Stimulated activated CD4-positive, alpha-beta T cell treated with anti-CD3 and anti-CD28 coated beads, Interleukin-15, amount 100 ng/mL, for 48 hours (primary cell): ENCODE results near the gene TLK2.
A peak's percentile ranks its signal among the peaks of the same experiment; 100 is the strongest.

Experiments used
- DNase-seq, 2 donors: peaks; one replicate each; pipeline ENCODE4 v3.0.0-alpha.2; 2020; ENCODE audit warnings: low read depth in 2 of 2

The TLK2 gene

DNA sequence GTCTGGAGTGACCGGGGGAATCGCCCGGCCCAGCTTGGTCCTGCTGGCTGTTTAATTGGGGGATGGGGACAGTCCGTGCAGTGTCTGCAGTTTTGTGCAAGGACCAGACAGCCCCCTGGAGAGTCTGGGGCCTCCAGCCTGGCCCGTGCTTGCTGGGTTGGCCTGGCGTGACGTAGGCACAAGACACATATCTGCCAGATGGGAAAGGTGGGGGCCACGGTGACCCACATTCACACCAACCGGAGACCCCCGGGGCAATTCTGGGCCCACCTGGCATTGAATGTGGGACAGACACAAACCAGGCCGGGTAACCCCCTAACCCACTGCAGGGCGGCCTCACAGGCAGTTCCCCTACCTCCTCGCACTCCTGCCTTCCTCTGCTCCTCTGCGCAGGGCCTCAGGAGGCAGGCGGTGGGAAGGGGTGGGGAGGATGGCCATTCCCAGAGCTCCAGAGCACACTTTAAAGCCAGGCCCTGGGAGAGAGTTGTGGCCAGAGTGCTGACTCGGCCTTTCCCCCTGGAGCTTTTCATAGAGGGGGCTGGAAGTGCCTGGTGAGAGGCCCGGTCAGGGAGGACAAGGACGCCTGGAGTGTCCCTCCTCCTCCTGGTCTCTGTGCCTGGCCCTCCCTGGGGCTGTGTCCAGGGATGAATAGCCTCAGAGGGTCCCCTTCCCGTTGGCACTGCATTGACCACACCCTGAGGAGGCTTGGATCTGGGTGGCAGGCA is 150.4 kb downstream of the TLK2 start:
- DNase-seq = no peak

DNA sequence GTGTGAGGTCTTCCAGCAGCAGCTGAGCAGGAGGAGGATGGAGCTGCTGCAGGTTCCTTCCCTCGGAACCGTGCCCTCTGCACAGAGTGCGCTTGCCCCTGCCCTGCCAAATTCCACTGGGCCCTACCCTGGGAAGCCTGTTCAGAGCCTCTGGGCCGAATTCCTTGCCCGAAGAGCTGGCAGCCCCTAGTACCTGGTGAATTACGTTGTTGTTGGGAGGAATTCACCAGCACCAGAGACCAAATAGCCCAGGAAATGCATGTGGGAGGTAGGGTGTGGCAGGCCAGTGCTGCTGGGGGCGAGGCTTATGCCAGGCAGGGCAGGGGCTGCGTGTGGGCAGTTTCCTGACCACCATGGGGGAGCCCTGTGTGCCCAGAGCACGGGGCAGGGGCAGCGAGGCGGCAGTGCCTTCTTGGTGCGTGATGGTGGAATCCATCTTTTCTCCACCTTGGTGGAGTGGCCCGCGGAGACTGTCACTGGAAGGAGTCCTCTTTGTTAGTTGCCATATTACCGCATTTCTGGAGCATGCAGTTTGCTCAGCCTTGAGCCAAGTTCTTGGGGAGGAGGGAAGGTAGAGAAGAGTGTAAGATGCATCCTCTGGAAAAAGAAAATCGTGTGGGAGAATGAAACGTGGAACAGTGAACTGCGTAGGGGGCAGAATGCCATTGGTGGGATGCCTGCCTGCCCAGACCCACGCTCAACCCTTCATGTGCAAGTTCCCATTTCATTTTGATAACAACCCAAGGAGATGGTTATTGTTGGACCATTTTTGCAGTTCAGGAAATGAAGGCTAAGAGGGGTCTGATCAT is 151.1 kb downstream of the TLK2 start:
- DNase-seq = no peak

DNA sequence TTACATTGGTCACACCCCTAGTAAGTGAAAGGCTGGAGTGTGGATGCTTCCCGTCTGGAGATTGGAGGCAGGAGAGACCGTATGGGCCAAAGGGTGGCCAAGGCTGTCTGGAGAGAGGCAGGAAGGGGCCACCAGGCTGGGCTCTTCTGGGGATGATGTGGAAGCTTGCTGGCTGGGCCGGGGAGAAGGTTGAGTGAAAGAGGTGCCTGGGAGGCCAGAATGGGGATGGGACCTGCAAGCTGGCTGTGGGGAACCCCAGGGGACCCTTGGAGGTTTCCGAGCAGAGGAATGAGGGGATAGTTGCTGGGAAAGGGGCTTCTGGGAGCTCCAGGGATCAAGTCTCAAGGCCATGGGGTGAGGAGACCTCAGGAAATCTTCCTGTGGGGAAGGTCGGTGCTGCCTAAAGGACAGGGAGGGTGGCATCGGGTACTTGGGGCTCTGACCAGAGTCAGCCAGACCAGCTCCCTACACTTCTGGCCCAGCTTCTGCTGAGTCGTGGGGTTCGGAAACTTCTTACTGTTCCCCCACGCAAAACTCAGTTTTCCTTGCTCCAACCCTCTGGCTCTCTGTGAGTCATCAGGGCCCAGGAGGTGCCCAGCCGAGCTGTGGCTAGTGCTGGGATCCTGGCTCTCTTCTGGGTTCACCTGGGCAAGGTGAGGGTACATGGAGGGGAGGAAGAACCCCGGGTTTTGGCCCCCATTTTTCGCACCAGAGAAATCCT is 151.9 kb downstream of the TLK2 start:
- no peak for DNase-seq

DNA sequence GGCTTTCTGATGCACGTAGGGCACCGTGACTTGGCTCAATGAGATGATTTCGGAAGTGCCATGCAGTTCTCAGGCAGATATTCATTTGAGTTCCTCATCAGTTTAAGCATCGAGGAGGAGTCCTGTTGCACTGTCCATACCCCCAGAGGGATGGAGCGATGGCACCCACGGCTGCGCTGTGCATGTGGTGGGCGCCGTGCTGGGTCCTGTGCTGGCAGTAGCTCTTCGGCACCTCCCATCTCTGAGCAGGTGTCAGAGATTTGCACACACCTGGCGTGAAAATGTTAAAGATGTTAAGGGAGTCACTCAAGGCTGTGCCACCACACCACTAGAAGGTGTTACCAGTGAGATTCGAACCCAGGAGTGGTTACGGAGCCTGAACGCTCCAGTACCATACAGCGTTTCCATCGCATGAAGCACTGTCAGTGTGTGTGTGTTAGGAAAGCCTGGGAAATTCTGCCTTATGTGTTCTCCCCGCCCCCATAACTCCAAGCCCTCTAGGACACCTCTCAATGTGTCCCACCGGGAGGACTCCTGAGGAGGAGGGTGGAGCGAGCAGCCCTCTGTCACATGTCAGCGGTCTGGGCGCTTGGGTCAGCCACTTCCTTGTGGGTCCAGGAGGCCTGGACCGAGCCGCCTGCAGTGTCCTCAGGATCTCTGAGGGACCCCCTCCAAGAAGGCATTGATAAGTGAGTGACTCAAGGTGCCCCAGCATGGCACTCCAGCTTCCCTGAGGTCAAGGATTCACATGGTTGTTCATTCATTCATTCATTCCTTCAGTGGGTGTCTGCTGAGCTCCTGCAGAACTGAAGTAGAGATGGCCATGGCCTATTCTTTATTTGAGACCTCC is 152.7 kb downstream of the TLK2 start:
- no peak for DNase-seq

DNA sequence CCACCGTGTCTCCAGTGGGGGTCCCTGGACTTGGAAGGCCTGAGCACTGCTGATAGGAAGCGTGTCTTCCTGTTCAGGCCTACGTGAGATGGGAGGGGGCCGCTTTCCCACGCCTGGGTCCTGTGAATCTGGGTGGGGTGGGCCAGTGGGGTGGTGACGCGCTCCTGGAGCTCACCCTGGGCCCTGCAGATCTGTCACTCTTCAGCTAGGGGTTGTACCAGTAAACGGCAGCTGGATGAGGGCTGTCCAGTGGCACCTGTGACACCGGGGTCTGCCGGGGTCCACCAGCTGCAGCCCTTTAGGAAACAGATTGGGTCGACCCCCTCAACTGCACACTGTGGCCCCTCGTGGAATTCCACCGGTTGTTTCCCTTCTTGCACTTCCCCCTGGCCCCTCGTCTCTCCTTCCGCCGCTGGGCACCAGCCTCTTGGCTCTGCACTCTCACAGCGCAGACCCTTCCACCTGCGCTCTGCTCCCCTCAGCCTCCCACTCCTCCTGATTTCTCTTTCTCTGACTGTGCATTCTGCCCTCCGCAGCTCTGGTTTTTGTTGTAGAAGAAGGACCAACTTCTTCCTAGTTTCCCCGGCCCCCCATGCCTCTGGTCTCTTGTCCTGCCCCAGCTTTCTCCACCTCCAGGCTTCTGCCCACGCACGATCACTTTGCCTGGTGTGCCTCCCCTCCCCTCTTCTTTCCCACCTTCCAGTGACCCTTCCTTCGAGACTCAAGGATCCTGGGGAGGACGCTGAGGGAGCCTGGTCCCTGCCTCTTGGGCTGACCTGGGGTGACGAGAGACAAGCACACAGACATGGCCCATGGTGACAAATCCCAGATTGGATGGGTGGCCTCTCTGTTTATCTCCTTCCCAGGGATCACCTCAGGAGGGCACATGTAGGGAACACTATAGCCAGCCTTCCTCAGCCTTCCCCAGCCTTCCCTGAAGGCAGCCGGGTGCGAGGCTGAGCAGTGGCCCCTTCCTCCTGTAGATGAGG is 153.6 kb downstream of the TLK2 start:
- DNase-seq = no peak

DNA sequence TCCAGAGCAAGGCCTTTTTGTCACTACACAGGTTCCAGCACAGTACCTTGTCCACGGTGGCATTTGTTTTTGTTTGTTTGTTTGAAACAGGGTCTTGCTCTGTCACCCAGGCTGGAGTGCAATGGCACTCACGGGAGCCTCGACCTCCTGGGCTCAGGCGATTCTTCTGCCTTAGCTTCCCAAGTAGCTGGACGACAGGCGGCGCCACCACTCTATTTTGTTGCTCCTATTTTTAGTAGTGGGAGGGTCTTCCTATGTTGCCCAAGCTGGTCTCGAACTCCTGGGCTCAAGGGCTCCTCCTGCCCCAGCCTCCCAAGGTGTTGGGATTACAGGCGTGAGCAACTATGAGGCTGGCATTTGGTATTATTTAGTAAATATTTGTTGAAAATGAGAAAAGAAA is 159.2 kb downstream of the TLK2 start:
- DNase-seq = no peak

DNA sequence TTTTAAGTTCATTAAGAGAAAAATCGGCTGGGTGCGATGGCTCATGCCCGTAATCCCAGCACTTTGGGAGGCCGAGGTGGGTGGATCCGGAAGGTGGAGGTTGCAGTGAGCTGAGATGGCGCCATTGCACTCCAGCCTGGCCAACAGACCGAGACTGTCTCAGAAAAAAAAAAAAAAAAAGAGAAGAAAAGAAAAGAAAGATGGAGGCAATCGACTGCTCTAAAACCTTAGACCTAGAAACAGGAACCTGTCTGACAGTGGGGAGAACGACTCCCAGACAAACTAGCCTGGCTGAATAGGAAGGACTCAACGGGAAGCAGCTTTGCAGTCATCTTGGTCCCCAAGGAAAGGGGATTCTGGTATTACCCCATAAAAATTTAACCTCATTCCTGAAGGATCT is 162.5 kb downstream of the TLK2 start:
- no peak for DNase-seq

DNA sequence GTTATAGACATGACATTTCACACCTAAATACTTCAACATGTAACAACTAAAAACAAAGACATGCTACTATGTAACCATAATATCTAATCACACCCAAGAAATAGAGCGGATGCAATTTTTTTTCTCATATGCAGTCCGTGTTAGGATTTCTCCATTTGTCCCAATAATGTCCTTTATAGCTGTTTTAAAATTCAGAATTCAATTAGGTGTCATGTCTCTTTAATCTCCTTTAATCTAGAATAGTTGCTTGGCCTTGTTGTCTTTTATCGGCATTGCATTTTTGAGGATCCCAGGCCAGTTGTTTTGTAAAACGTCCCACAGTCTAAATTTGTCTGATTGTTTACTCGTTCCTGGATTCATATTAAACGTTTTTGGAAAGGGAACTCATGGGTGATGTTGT is 163.3 kb downstream of the TLK2 start:
- DNase-seq = no peak

DNA sequence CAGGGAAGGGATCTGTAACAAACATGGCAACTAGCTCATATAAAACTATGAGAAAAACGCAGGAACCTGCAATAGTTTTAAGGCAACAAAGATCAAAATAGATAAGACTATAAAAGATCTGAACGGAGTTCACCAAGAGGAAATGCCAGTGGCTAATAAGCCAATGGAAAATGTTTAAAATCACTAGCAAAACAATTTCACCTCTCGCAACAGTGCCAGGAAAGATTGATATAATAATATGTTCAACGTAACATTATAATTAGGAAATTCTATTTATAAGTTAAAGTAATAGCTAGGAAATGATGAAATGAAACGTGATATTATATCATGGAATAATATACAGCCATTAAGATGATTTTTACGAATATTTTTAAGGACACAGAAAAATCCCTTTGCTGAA is 164.9 kb downstream of the TLK2 start:
- DNase-seq = no peak

DNA sequence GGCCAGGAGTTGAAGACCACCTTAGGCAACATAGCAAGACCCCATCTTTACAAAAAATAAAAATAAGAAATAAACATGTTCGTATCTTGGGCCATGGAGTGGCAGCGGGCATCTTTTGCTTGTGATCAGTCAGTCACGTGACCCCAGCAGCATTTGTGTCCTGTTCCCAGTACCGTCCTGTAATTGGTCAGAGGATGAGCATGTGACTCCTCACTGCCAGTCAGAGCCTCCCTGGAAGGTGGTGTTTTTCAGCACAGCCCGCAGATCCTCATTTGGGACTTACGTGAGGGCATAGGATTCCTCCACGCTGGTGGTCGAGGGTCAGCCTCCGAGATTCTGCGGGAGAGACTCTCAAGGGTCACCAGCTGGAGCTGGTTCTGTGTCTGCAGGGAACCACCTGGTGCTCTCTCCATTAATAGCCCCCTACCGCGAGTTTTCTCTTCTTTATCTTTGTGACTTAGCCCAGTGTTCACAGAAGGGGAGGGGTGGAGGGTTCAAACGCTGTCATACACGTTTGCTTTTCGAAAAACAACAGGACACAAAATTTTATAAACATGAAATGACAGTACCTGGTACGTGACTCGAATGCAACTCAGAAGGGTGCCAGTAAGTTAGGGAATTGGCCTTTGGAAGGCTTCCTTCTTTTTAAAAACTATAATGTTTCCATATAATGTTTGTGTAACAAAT is 166.0 kb downstream of the TLK2 start:
- no peak for DNase-seq

DNA sequence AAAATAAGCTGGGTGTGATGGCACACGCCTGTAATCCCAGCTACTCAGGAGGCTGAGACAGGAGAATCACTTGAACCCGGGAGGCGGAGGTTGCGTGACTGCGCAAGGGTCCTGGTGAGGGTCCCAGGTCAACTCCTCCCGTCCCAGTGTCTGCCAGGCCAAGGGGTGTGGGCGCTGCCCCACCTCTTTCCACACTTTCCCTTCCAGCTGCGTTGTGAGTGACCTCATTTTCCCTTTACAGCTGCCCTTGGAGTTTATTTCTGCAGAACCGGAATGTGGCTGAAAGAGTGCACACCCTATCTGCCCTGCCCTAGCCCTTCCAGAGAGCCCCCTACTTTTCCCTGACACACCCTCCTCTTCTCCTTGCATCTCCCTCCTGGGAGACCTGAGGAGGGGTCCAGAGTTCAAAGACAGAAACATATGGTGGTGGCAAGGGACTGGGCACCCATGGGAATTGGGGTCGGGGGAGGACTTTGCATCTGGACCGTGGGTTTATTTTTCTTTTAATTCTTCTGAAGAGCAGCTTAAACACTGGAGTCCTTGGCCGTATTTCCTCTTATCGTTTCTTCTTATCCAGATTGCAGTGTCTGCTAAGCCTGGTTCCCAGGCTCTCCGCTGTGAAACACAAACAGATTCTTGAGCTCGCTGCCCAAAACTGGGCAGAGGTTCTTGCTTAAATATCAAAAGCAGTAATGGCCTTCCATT is 169.8 kb downstream of the TLK2 start:
- no peak for DNase-seq

DNA sequence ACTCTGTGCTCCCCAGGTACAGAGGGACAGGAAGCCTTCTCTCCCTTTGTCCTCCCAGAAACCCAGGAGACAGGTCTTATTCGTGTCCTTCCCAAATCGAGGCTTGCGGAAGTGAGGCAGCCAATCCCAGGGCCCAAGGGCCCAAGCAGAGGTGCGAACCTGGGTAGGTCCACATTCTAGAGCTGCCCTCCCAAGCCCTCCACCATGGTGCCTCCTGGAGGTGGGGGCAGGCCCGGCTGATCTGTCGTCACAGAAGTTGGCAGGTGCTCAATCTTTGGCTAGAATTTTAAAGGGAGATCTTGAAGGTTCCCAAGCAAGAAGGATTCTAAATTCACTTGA is 170.3 kb downstream of the TLK2 start:
- DNase-seq = no peak

DNA sequence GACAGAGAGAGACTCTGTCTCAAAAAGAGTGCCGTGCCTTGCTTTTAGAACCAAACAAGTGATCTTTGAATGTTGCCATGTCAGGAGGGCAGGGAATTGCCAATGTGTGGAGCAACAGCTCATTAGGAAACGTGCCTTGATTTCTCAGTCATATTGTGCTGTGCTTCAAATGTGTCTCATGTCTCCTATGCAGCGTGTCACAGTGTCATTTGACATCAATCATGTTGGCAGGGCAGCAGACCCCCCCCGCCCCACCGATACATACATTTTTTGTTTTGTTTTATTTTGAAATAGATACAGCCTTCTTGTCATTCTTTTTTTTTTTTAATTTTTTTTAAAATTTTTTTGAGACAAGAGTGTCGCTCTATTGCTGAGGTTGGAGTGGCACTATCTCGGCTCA is 170.9 kb downstream of the TLK2 start:
- no peak for DNase-seq

DNA sequence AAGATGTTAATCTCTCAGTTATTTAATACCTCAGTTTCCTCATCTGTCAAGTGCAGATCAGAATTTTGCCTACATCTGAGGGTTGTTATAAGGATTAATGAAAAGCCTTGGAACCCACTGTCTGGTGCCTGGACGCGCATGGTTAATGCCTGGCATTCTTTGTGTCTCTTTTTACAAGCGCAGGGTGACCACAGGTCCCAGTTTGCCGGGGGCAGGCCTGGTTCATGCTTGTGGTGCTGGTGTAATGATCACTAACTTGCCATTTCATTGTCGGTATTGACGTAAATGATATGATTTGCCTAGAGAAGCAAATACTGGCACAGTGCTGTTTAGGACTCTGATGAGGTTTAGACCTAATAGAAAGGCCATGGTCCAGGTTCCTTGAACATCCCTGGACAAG is 172.0 kb downstream of the TLK2 start:
- no peak for DNase-seq

DNA sequence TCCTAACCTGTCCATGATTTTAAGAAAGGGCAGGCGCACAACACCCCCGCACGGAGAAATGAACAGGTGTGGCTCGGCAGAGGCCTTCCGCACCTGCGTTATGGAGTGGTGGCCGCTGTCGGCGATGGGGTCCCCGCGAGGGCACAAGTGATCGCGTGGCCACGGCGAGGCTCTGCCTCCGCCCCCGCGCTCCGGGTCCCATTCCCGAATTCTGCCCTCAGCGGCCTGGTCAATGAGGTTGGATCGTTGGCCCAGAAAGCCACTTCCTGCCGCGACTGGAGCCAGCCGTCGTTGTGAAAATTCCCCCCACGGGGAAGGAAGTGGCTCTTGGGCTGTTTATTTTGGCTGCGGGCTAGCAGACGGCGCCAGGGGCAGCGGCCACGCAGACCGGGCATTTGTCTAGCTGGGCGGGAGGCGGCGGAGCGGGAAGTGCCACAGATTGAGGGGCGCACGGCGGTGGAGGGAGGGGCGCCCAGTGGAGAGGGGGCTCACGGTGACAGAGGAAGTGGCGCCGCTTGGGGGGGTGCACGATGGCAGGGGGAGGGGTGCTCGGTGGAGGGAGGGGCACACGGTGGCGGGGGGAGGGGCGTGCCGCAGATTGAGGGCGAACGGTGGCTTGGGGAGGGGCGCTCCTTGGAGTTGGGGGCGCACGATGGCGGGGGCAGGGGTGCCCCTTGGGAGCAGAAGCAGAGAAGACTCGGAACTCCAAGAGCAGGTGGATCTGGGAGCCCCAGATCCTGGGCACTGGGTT is 173.8 kb downstream of the TLK2 start:
- DNase-seq = peak in 1 of 2 donors; percentile 7

DNA sequence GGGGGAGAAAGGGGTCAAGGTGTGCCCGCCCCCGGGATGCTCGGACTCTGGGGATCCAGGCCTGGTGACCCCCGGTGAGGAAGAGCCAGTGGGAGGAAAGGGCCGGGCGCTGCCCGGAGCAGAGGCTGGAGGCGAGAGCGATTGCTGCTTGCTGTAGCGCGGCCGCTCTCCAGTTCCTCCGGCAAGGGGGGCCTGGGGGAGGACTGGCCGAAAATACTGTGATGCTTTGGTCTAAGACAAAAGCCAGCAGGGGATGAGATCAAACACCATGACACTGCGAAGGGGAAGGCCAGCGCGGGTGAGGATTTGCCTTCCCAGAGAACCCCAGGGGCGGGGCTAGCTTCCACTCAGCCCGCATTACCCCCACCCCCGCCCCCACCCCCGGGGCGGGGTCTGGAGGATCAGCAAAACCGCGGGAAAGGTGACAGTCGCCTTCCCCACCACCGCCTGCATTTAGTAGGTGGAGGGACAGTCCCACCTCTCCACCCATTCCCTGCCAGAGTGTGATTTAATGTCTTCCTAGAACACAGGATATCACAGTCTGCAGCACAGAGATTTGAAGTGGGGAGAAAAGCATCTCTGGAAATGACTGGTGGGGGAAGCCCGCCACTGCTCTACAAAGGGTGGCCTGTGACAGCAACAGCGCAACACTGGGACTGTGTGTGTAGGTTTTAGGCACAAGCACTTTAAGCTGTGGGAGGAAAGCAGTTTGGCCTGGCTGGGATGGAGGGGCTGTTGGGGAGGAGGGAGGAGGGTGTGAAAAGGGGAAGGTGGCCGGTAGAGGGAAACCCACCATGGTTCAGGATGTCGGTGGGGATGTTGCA is 174.6 kb downstream of the TLK2 start:
- DNase-seq = peak; percentile 88 to 93

DNA sequence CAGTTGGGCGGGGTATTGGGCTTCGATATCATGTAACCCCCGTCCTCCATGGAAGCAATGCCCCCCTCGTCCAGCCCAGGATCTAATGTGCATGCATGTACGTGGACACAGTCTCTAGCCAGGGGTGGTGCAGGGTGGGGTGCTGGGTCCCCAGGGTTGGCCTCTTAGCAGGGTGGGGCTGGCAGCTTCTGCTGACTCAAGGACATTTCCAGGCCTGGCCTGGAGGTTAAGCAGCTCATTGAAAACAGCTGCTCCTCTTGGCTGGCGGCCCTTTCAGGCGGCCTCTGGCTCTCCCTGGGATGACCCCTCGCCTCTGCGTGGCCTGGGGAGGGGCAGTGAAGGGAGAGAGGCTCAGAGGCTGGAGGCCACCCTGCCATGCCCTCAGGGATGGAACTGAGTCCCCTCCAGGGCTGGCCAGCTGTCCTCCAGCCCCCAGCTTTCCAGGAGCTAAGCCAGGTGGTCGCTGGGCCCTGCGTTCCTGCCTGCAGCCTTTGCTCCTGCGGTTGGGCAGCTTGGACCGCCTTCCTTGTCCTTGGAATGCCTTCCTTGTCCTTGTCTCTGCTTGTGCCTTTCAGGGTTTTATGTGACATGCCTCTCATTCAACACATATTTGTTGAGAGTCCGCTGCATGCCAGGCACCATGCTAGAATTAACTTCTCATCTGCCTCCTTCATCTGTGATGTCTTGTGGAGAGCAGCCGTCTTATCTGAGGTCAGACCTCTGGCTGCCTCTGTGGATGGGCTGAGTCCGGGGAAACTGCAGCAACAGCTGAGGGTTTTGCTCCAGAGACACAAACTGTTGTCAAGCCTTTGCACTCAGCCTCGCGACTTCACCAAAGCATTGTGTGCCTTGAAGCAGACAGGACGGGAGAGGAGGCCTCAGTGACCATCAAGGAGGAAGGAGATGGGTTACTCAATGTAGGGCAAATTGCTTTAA is 175.5 kb downstream of the TLK2 start:
- DNase-seq = no peak
